Mesenchymal stem cell (in vitro differentiated cells and primary cell): ENCODE data around the gene SH3RF2.

Experiments used
- DNase-seq: peaks from one replicate; pipeline ENCODE4 v3.0.0-alpha.2; 2013
- H2AFZ ChIP-seq: one replicate; pipeline ENCODE4 v1.6.1; 2013; ENCODE audit warnings: low read depth, mild to moderate bottlenecking, control low read depth, inconsistent platforms, low read length, moderate library complexity
- H2AK5ac ChIP-seq: 2 replicates; pipeline ENCODE4 v1.6.1; 2013; ENCODE audit warnings: low read length, moderate library complexity, mild to moderate bottlenecking, inconsistent platforms; ENCODE audit not compliant: severe bottlenecking
- H2BK120ac ChIP-seq: one replicate; pipeline ENCODE4 v1.6.1; 2013; ENCODE audit warnings: low read depth, mild to moderate bottlenecking, inconsistent platforms, low read length, moderate library complexity
- H2BK12ac ChIP-seq, 2 experiments: one replicate each; pipeline ENCODE4 v1.6.1; 2013; ENCODE audit warnings: inconsistent platforms in 2 of 2, low read length in 2 of 2, mild to moderate bottlenecking in 2 of 2, moderate library complexity in 2 of 2, control low read depth in 1 of 2
- H2BK15ac ChIP-seq: one replicate; pipeline ENCODE4 v1.6.1; 2013; ENCODE audit warnings: mild to moderate bottlenecking, low read depth, inconsistent platforms; ENCODE audit not compliant: poor library complexity, severe bottlenecking
- H2BK5ac ChIP-seq: 2 replicates; pipeline ENCODE4 v1.6.1; 2013; ENCODE audit warnings: low read depth, mild to moderate bottlenecking, low read length, control low read depth, inconsistent platforms; ENCODE audit not compliant: poor library complexity, severe bottlenecking
- H3K14ac ChIP-seq, 2 experiments: one replicate each; pipeline ENCODE4 v1.6.1; 2013; ENCODE audit warnings: inconsistent platforms in 2 of 2, low read length in 2 of 2, control low read depth in 1 of 2, mild to moderate bottlenecking in 1 of 2, moderate library complexity in 1 of 2
- H3K18ac ChIP-seq, 2 experiments: one replicate each; pipeline ENCODE4 v1.6.1; 2013; ENCODE audit warnings: inconsistent platforms in 2 of 2, low read length in 2 of 2, control low read depth in 1 of 2, low read depth in 1 of 2, mild to moderate bottlenecking in 1 of 2
- H3K23ac ChIP-seq, 2 experiments: one replicate each; pipeline ENCODE4 v1.6.1; 2013; ENCODE audit warnings: inconsistent platforms in 2 of 2, low read length in 2 of 2, mild to moderate bottlenecking in 2 of 2, moderate library complexity in 2 of 2, control low read depth in 1 of 2
- H3K27ac ChIP-seq: 2 replicates; pipeline ENCODE4 v1.5.1; 2013; ENCODE audit warnings: mild to moderate bottlenecking, moderate library complexity, low read length, control low read depth, inconsistent platforms; ENCODE audit not compliant: poor library complexity, severe bottlenecking
- H3K27me3 ChIP-seq, 2 experiments: 2 replicates each; pipeline versions ENCODE4 v1.6.1 to v1.7.0; 2013; ENCODE audit warnings: low read length in 2 of 2, mild to moderate bottlenecking in 2 of 2, moderate library complexity in 2 of 2, control low read depth in 1 of 2, inconsistent platforms in 1 of 2; ENCODE audit not compliant: control insufficient read depth in 1 of 2, insufficient read depth in 1 of 2
- H3K36me3 ChIP-seq, 2 experiments: 2 replicates each; pipeline versions ENCODE4 v1.6.1 to v1.7.0; 2013; ENCODE audit warnings: low read length in 2 of 2, control low read depth in 1 of 2, inconsistent platforms in 1 of 2, low read depth in 1 of 2, mild to moderate bottlenecking in 1 of 2; ENCODE audit not compliant: insufficient read depth in 2 of 2, control insufficient read depth in 1 of 2
- H3K4ac ChIP-seq, 2 experiments: one replicate each; pipeline ENCODE4 v1.6.1; 2013; ENCODE audit warnings: inconsistent platforms in 2 of 2, low read length in 2 of 2, mild to moderate bottlenecking in 2 of 2, moderate library complexity in 2 of 2, control low read depth in 1 of 2, low read depth in 1 of 2
- H3K4me1 ChIP-seq: 2 replicates; pipeline ENCODE4 v1.6.1; 2013; ENCODE audit warnings: low read depth, low read length, control low read depth; ENCODE audit not compliant: control insufficient read depth, insufficient read depth
- H3K4me2 ChIP-seq: 2 replicates; pipeline ENCODE4 v1.6.1; 2013; ENCODE audit warnings: low read length, mild to moderate bottlenecking, inconsistent platforms; ENCODE audit not compliant: poor library complexity, severe bottlenecking
- H3K4me3 ChIP-seq, 2 experiments: 2 replicates each; pipeline versions ENCODE4 v1.5.1 to v1.7.0; 2013; ENCODE audit warnings: low read length in 2 of 2, mild to moderate bottlenecking in 2 of 2, control low read depth in 1 of 2, low read depth in 1 of 2; ENCODE audit not compliant: insufficient read depth in 1 of 2
- H3K79me1 ChIP-seq: replicated peaks from 2 replicates; pipeline ENCODE4 v1.6.1; 2013; ENCODE audit warnings: mild to moderate bottlenecking, control low read depth, low read length, inconsistent platforms; ENCODE audit not compliant: poor library complexity, severe bottlenecking
- H3K9ac ChIP-seq: 2 replicates; pipeline ENCODE4 v1.7.0; 2013; ENCODE audit warnings: mild to moderate bottlenecking, low read length, moderate library complexity
- H3K9me3 ChIP-seq: 2 replicates; pipeline ENCODE4 v1.7.0; 2013; ENCODE audit warnings: mild to moderate bottlenecking, low read length; ENCODE audit not compliant: control insufficient read depth
- H4K8ac ChIP-seq: one replicate; pipeline ENCODE4 v1.6.1; 2013; ENCODE audit warnings: inconsistent platforms, mild to moderate bottlenecking, low read length, moderate library complexity
- H4K91ac ChIP-seq: one replicate; pipeline ENCODE4 v1.6.1; 2013; ENCODE audit warnings: mild to moderate bottlenecking, low read length, inconsistent platforms
- WGBS: methylation state at CpG from one replicate; pipeline ENCODE4 v1.1.7; 2013; ENCODE audit warnings: mixed read lengths; 5-methylcytosine and 5-hydroxymethylcytosine counted together

SH3RF2 gene

GRCh38 chr5:146088098-146088497 lies 151.7 kb downstream of the SH3RF2 start:
- DNase-seq, result no peak
- Histone ChIP-seq H2BK15ac (no peak overlapping the region), H2AFZ (no peak overlapping the region), H3K79me1 (no peaks in the 10 kb centered on the region), H3K27ac (no peak overlapping the region), H2BK5ac (no peak overlapping the region), H2BK120ac (no peak overlapping the region), H3K9me3 (no peaks in the 10 kb centered on the region), H2BK12ac (no peak overlapping the region), H4K91ac (no peak overlapping the region), H3K9ac (no peak overlapping the region), H3K4me1 (no peaks in the 10 kb centered on the region), H3K23ac (no peak overlapping the region), H3K14ac (no peak overlapping the region), H3K27me3 (no peaks in the 10 kb centered on the region), H4K8ac (no peak overlapping the region), H3K36me3 (no peaks in the 10 kb centered on the region), H3K4me2 (no peak overlapping the region), H3K4ac (no peak overlapping the region), H3K4me3 (no peak overlapping the region), H2AK5ac (no peak overlapping the region), H3K18ac (no peak overlapping the region)
- WGBS, result 91% methylated on average over 3 of the region's 3 CpGs

GRCh38 chr5:146089287-146089686 lies 152.9 kb downstream of the SH3RF2 start:
- Histone ChIP-seq H3K9ac (no peak overlapping the region), H3K36me3 (no peaks in the 10 kb centered on the region), H2BK12ac (no peak overlapping the region), H4K91ac (no peak overlapping the region), H3K4me2 (no peak overlapping the region), H2BK15ac (no peak overlapping the region), H3K27me3 (no peaks in the 10 kb centered on the region), H2AFZ (no peak overlapping the region), H2BK5ac (no peak overlapping the region), H4K8ac (no peak overlapping the region), H3K23ac (no peak overlapping the region), H2BK120ac (no peak overlapping the region), H3K9me3 (no peaks in the 10 kb centered on the region), H2AK5ac (no peak overlapping the region), H3K4me3 (no peak overlapping the region), H3K79me1 (no peaks in the 10 kb centered on the region), H3K18ac (no peak overlapping the region), H3K4me1 (no peaks in the 10 kb centered on the region), H3K4ac (no peak overlapping the region), H3K27ac (no peak overlapping the region), H3K14ac (no peak overlapping the region)
- no peak for DNase-seq

GRCh38 chr5:146091881-146092280 lies 155.5 kb downstream of the SH3RF2 start:
- Histone ChIP-seq H3K9ac (no peak overlapping the region), H3K27me3 (no peaks in the 10 kb centered on the region), H3K4me2 (no peak overlapping the region), H4K91ac (no peak overlapping the region), H2AK5ac (no peak overlapping the region), H3K4ac (no peak overlapping the region), H3K4me1 (no peaks in the 10 kb centered on the region), H3K14ac (no peak overlapping the region), H3K36me3 (no peaks in the 10 kb centered on the region), H3K4me3 (no peak overlapping the region), H3K23ac (no peak overlapping the region), H3K79me1 (no peaks in the 10 kb centered on the region), H2BK12ac (no peak overlapping the region), H3K9me3 (no peaks in the 10 kb centered on the region), H2BK5ac (no peak overlapping the region), H2BK15ac (no peak overlapping the region), H4K8ac (no peak overlapping the region), H3K18ac (no peak overlapping the region), H2BK120ac (no peak overlapping the region), H2AFZ (no peak overlapping the region), H3K27ac (no peak overlapping the region)
- 100% methylated on average over 1 of the region's 3 CpGs for WGBS
- DNase-seq, result no peak

- Histone ChIP-seq H3K4me2 (no peak overlapping the region), H3K9ac (no peak overlapping the region), H2BK120ac (no peak overlapping the region), H2AK5ac (no peak overlapping the region), H3K4me3 (no peak overlapping the region), H2BK12ac (no peak overlapping the region), H4K8ac (no peak overlapping the region), H2BK5ac (no peak overlapping the region), H3K27ac (no peak overlapping the region), H3K23ac (no peak overlapping the region), H3K14ac (no peak overlapping the region), H3K27me3 (no peaks in the 10 kb centered on the region), H3K4me1 (no peaks in the 10 kb centered on the region), H3K9me3 (no peaks in the 10 kb centered on the region), H2BK15ac (no peak overlapping the region), H4K91ac (no peak overlapping the region), H3K79me1 (no peaks in the 10 kb centered on the region), H3K4ac (no peak overlapping the region), H2AFZ (no peak overlapping the region), H3K18ac (no peak overlapping the region), H3K36me3 (peaks cover 0 to 4% of the 10 kb centered on the region in 2 experiments)
- no peak for DNase-seq
- WGBS, result 98% methylated on average over 6 of the region's 6 CpGs
These were observed 161.7 kb downstream of the SH3RF2 start for GRCh38 chr5:146098047-146098446.
